HFFc6 (cell line): ENCODE data around the gene FAM50B. TPM values are rescaled to one million over a fixed set of nuclear protein-coding genes. Genes with fewer than 3 reads are reported as not detected.

Source experiments
- DNase-seq: peaks from one replicate; pipeline ENCODE4 v3.0.0-alpha.2; 2018
- H3K27ac Mint-ChIP-seq: 2 replicates; pipeline ENCODE4 v1.8.0; 2020; ENCODE audit warnings: mild to moderate bottlenecking, mixed read lengths
- H3K27me3 Mint-ChIP-seq: 2 replicates; pipeline ENCODE4 v1.8.0; 2021; ENCODE audit warnings: mild to moderate bottlenecking, moderate library complexity, mixed read lengths; ENCODE audit not compliant: insufficient read depth
- H3K36me3 Mint-ChIP-seq: 2 replicates; pipeline ENCODE4 v1.8.0; 2021; ENCODE audit warnings: low read depth, mixed read lengths
- H3K4me1 Mint-ChIP-seq: 2 replicates; pipeline ENCODE4 v1.8.0; 2020; ENCODE audit warnings: low read depth, mixed read lengths
- H3K4me3 Mint-ChIP-seq: 2 replicates; pipeline ENCODE4 v1.8.0; 2020; ENCODE audit warnings: mild to moderate bottlenecking, moderate library complexity, mixed read lengths
- H3K9me3 Mint-ChIP-seq: 2 replicates; pipeline ENCODE4 v1.8.0; 2020; ENCODE audit warnings: mild to moderate bottlenecking, mixed read lengths
- total RNA-seq, 6 experiments: library from RNA; stranded (reverse); fragmentation: NEBNext Ultra II Directional; extraction: Animal tissue kit (Norgen Biotek cat#: 25700); gene quantifications; 2 replicates in 1 of 6; 3 replicates in 5 of 6; pipeline ENCODE4 v1.2.3, GENCODE V29; 2021
- TF ChIP-seq, protein P1 (sequence below): fragments of 200-600 bp; sonication (generic); IDR thresholded peaks from 2 replicates; pipeline ENCODE4 v1.5.0; 2021; ENCODE audit warnings: antibody characterized with exemption, mild to moderate bottlenecking

The FAM50B gene
- total RNA-seq, 6 experiments from 2014 or later: 8.0 to 11.7 (median 10.2) TPM

DNA sequence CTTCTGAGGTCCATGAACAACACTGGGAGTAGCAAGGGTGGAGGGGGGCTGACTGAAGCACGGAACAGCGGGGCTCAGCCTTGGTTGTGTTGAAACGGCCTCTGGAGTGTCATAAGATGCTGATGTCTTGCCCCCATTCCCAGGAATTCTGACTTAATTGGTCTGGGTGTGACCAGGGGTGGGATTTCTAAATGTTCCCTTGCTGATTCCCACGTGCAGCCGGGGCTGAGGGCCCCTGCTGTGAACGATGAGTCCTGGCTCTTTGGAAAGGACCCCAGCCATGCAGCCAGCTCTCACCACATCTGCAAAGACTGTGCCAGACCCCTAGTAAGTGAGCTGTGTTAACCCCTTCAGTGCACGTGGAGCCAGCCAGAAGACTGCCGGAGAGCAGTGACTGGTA is 28.6 kb upstream of the FAM50B start:
- TF ChIP-seq, protein P1, sequence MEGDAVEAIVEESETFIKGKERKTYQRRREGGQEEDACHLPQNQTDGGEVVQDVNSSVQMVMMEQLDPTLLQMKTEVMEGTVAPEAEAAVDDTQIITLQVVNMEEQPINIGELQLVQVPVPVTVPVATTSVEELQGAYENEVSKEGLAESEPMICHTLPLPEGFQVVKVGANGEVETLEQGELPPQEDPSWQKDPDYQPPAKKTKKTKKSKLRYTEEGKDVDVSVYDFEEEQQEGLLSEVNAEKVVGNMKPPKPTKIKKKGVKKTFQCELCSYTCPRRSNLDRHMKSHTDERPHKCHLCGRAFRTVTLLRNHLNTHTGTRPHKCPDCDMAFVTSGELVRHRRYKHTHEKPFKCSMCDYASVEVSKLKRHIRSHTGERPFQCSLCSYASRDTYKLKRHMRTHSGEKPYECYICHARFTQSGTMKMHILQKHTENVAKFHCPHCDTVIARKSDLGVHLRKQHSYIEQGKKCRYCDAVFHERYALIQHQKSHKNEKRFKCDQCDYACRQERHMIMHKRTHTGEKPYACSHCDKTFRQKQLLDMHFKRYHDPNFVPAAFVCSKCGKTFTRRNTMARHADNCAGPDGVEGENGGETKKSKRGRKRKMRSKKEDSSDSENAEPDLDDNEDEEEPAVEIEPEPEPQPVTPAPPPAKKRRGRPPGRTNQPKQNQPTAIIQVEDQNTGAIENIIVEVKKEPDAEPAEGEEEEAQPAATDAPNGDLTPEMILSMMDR: no peak
- no peak overlapping the region for H3K4me3 Mint-ChIP-seq
- no peak overlapping the region for H3K27ac Mint-ChIP-seq
- H3K36me3 Mint-ChIP-seq: no peaks in the 10 kb centered on the region
- no peak for DNase-seq
- H3K27me3 Mint-ChIP-seq: no peaks in the 10 kb centered on the region
- peaks cover 43% of the 10 kb centered on the region for H3K4me1 Mint-ChIP-seq
- H3K9me3 Mint-ChIP-seq: no peaks in the 10 kb centered on the region

- Mint-ChIP-seq H3K9me3 (no peaks in the 10 kb centered on the region), H3K27me3 (no peaks in the 10 kb centered on the region), H3K36me3 (no peaks in the 10 kb centered on the region), H3K27ac (no peak overlapping the region), H3K4me1 (peaks cover 60% of the 10 kb centered on the region), H3K4me3 (no peak overlapping the region)
- DNase-seq: no peak
- TF ChIP-seq, protein P1: no peak
Measured at GRCh38 chr6:3822747-3823445, 26.3 kb upstream of the FAM50B start.

DNA sequence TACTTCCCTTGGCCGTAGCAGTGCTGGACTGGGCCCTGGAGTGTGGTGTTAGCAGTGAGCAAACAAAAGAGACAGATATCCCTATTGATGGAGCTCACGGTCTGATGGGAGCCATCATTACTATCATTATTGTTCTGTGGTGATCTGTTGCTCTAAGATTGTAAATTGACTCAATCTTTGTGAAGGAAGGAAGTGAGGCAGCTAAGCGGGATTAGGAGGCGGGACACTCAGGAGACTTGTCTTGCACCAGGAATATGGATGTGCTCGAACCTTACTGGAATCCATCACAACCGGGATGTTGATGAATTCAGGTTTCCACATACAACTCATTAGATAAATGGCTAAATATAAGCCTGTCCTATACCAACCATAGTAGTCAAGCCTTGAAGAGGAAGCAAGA is 25.5 kb upstream of the FAM50B start:
- DNase-seq: no peak
- Mint-ChIP-seq H3K36me3 (no peaks in the 10 kb centered on the region), H3K4me1 (peaks cover 66% of the 10 kb centered on the region), H3K4me3 (no peak overlapping the region), H3K27me3 (no peaks in the 10 kb centered on the region), H3K9me3 (no peaks in the 10 kb centered on the region), H3K27ac (peak overlapping the region; percentile 8; the same call in 1 of the 2 replicates)
- TF ChIP-seq, protein P1: no peak

DNA sequence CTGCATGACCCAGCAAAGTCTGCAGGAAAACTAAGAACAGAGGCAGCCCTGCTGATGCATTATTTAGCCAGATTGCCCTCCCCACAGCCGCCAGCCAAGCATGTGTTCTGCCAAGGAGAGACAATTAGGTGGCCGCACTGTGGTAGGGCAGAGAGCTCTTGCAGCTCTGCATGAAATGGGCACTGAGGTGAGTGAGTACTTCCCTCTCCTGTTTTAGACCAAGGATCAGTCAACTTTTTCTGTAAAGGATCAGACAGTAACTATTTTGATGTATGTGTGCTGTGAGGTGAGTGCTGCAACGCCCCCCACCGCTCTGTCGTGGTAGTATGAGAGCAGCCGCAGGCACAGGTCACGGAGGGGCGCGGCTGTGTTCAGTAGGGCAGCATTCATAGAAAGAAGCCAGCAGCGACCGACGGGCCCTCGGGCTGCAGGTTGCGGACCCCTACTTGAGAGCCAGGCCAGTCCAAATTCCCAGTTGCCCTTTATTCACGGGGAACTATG is 23.8 kb upstream of the FAM50B start:
- Mint-ChIP-seq H3K27me3 (no peaks in the 10 kb centered on the region), H3K4me1 (peaks cover 63% of the 10 kb centered on the region), H3K36me3 (no peaks in the 10 kb centered on the region), H3K27ac (peak overlapping the region; percentile 97), H3K9me3 (no peaks in the 10 kb centered on the region), H3K4me3 (peak overlapping the region; percentile 83)
- TF ChIP-seq, protein P1: peak; percentile 73
- peak; percentile 17 for DNase-seq

GRCh38 chr6:3825851-3826581 is 23.2 kb upstream of the FAM50B start:
- no peaks in the 10 kb centered on the region for H3K36me3 Mint-ChIP-seq
- H3K4me1 Mint-ChIP-seq: peaks cover 69% of the 10 kb centered on the region
- H3K9me3 Mint-ChIP-seq: no peaks in the 10 kb centered on the region
- TF ChIP-seq, protein P1: no peak; the same call in 1 of the 2 replicates
- H3K27ac Mint-ChIP-seq: peak overlapping the region; percentile 97
- peak; percentile 99 for DNase-seq
- H3K4me3 Mint-ChIP-seq: peak overlapping the region; percentile 83
- H3K27me3 Mint-ChIP-seq: no peaks in the 10 kb centered on the region
